ENCODE results near the gene EEF2.
"Not testable (repeated sequence)": the region's sequence is repeated elsewhere in the genome, so short reads cannot be mapped to it uniquely, and the experiment has no call there.

Gene EEF2

DNA sequence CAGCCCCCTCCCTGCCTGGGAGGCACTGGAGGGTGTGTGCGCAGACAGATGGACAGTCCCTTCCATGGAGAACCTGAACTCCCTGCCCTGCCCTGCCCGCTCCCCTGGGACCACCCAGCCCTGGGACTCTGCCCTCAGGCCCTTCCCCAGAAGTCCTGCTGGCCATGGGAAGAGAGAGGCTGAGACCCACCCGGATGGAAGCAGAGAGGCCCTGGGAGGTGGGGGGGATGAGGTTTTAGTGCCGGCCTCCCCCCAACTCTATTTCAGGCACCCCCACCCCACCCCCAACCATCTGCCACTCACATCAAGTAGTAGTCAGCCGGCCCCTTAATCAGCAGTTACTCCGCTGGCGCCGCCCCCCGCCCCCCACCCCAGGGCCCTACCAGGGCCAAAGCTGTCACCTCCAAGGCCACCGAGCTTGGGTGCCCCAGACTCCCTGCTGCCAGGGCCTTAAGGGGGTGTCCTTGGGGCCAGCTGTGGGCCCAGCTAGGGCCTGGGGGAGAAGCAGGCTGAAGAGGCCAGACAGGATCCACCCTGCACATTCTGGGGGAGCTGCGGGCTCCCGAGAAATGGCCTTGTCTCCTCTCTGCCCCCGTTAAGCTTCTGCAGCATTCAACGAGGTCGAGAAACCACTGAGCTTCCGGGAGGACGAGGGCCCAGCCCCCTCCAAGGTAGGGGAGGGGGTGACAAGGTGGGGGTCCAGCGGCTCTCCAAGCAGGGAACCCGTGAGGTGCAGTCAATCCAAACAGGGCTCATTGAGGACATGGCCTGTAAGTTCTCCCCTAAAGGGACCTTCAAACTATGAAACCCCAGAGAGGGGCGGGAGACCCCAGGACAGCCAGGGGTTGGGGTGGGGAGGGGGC lies 35.0 kb downstream of the EEF2 start:
- Histone ChIP-seq H3K4me3 (ENCODE audit: low read depth, low read length) (no peak overlapping the region), H3K27me3 (ENCODE audit: control insufficient read depth, insufficient read depth, low read length) (no peaks in the 10 kb centered on the region)
- TF ChIP-seq, protein P1, sequence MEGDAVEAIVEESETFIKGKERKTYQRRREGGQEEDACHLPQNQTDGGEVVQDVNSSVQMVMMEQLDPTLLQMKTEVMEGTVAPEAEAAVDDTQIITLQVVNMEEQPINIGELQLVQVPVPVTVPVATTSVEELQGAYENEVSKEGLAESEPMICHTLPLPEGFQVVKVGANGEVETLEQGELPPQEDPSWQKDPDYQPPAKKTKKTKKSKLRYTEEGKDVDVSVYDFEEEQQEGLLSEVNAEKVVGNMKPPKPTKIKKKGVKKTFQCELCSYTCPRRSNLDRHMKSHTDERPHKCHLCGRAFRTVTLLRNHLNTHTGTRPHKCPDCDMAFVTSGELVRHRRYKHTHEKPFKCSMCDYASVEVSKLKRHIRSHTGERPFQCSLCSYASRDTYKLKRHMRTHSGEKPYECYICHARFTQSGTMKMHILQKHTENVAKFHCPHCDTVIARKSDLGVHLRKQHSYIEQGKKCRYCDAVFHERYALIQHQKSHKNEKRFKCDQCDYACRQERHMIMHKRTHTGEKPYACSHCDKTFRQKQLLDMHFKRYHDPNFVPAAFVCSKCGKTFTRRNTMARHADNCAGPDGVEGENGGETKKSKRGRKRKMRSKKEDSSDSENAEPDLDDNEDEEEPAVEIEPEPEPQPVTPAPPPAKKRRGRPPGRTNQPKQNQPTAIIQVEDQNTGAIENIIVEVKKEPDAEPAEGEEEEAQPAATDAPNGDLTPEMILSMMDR (IDR thresholded peaks at IDR 0.05), result no peak

DNA sequence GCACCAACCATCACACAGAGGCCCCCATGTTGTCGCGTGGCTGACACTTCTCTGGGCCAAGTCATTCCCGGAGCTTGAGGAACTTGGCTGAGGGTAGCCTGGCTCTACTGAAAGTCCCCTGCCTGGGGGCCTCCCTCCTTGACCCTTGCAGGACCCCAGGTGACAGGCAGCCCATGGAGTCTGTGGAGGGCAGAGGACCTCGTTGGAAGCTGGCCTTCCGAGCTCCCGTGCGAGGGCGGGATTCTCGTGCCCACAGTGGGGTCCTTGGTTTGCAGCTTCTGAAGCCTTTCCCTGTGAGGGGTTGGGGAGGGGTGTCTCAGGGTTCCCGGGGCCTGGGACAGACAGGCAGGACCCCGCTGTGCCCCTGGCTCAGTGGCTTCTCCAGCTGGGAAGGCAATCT lies 36.0 kb downstream of the EEF2 start:
- Histone ChIP-seq H3K27ac (no peak overlapping the region), H3K4me2 (ENCODE audit: low read length) (no peak overlapping the region), H3K9me3 (ENCODE audit: control insufficient read depth, low read length) (no peaks in the 10 kb centered on the region), H2AFZ (no peak overlapping the region), H3K36me3 (ENCODE audit: control insufficient read depth, insufficient read depth, low read length) (no peaks in the 10 kb centered on the region), H3K4me1 (no peaks in the 10 kb centered on the region), H3K27me3 (ENCODE audit: control insufficient read depth, insufficient read depth, low read length) (no peaks in the 10 kb centered on the region), H3K4me3 (ENCODE audit: low read depth, low read length) (no peak overlapping the region), H3K79me2 (no peaks in the 10 kb centered on the region), H3K9ac (no peak overlapping the region)
- TF ChIP-seq, protein P1 (IDR thresholded peaks at IDR 0.05), result no peak

More for the DNA sequence above, 35.0 kb downstream of the EEF2 start:
- Histone ChIP-seq H3K9ac (no peak overlapping the region), H3K9me3 (ENCODE audit: control insufficient read depth, low read length) (no peaks in the 10 kb centered on the region), H2AFZ (no peak overlapping the region), H3K79me2 (no peaks in the 10 kb centered on the region), H3K4me2 (ENCODE audit: low read length) (no peak overlapping the region), H3K27ac (no peak overlapping the region), H3K36me3 (ENCODE audit: control insufficient read depth, insufficient read depth, low read length) (no peaks in the 10 kb centered on the region), H3K4me1 (no peaks in the 10 kb centered on the region)

DNA sequence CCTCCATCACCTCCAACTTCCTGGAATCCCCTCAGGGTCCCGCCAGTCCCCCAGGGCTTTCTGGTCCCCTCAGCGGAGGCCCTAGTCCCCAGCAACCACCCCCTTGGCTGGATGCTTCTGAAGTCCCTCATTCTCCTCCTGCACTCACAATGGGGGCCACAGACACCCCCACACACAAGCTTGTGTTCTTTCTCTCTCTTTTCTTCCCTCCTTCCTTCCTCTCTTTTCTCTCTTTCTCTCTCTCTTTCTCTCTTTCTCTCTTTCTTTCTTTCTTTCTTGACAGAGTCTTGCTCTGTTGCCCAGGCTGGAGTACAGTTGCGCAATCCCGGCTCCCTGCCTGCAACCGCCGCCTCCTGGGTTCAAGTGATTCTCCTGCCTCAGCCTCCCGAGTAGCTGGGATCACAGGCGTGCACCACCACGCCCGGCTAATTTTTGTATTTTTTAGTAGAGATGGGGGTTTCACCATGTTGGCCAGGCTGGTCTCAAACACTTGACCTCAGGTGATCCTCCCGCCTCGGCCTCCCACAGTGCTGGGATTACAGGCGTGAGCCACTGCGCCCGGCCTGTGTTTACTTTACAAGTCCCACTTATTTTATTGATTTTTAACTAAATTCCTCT lies 37.8 kb downstream of the EEF2 start:
- H3K36me3 ChIP-seq (ENCODE audit: control insufficient read depth, insufficient read depth, low read length); H3K9me3 ChIP-seq (ENCODE audit: control insufficient read depth, low read length); H3K9ac ChIP-seq; H3K27me3 ChIP-seq (ENCODE audit: control insufficient read depth, insufficient read depth, low read length); H3K4me1 ChIP-seq; H3K4me2 ChIP-seq (ENCODE audit: low read length); H2AFZ ChIP-seq; H3K79me2 ChIP-seq; H3K27ac ChIP-seq; H3K4me3 ChIP-seq (ENCODE audit: low read depth, low read length): not testable (repeated sequence)

DNA sequence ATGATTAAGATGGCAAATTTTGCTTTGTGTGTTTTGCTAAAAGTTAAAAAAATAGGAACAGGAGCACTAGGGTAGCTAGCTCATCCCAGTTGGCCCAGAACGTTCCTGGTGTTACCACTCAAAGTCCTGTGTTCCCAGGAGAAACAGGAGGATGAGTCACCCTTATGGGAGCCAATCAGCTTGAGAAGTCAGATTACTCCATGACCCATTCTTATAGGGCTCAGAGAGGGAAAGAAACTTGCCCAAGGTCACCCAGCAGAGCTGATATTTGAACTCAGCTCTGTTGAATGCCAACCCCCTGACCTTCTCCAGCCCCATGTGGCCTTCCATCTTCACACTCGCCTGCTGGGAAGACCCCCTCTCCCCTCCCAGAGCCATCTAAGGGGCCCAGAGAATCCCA lies 39.4 kb downstream of the EEF2 start:
- TF ChIP-seq, protein P1 (IDR thresholded peaks at IDR 0.05), result no peak
- H3K79me2 ChIP-seq, result no peaks in the 10 kb centered on the region
- H3K27ac ChIP-seq, result no peak overlapping the region
- no peak overlapping the region for H3K4me2 ChIP-seq (ENCODE audit: low read length)
- H3K9me3 ChIP-seq (ENCODE audit: control insufficient read depth, low read length), result no peaks in the 10 kb centered on the region
- H3K4me3 ChIP-seq (ENCODE audit: low read depth, low read length), result no peak overlapping the region
- no peak overlapping the region for H2AFZ ChIP-seq
- H3K36me3 ChIP-seq (ENCODE audit: control insufficient read depth, insufficient read depth, low read length), result no peaks in the 10 kb centered on the region
- H3K9ac ChIP-seq, result no peak overlapping the region
- H3K27me3 ChIP-seq (ENCODE audit: control insufficient read depth, insufficient read depth, low read length), result no peaks in the 10 kb centered on the region
- H3K4me1 ChIP-seq, result no peaks in the 10 kb centered on the region

DNA sequence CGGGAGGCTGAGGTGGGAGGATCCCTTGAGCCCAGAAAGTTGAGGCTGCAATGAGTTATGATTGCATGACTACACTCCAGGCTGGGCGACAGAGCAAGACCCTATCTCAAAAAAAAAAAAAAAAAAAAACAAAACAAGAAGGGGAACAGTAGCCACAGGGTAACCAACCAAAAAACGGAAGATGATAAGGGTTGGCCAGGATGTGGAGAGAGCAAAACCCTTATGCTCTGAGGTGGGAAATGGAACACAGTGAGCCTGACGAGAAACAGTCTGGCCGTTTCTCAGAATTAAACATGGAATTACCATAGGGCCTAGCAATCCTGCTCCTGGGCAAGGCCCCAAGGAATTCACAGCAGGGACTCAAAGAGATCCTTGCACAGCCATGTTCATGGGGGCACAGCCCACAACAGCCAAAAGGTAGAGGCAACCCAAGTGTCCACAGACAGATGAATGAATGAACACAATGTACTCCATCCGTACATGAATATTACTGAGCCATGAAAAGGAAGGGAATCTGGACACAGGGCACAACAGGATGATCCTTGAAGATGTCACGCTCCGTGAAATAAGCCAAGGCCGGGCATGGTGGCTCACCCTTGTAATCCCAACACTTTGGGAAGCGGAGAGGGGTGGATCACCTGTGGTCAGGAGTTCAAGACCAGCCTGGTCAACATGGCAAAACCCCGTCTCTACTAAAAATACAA lies 41.1 kb downstream of the EEF2 start:
- no peaks in the 10 kb centered on the region for H3K27me3 ChIP-seq (ENCODE audit: control insufficient read depth, insufficient read depth, low read length)
- H3K27ac ChIP-seq, result no peak overlapping the region
- no peak overlapping the region for H2AFZ ChIP-seq
- H3K36me3 ChIP-seq (ENCODE audit: control insufficient read depth, insufficient read depth, low read length), result no peaks in the 10 kb centered on the region
- H3K9me3 ChIP-seq (ENCODE audit: control insufficient read depth, low read length), result no peaks in the 10 kb centered on the region
- no peak overlapping the region for H3K4me2 ChIP-seq (ENCODE audit: low read length)
- no peaks in the 10 kb centered on the region for H3K79me2 ChIP-seq
- TF ChIP-seq, protein P1 (IDR thresholded peaks at IDR 0.05), result no peak
- no peaks in the 10 kb centered on the region for H3K4me1 ChIP-seq
- H3K4me3 ChIP-seq (ENCODE audit: low read depth, low read length), result no peak overlapping the region
- no peak overlapping the region for H3K9ac ChIP-seq
